Calu3 (cell line): Measurements from ENCODE around the gene COL26A1. TPM values are rescaled to one million over a fixed set of nuclear protein-coding genes. Genes with fewer than 3 reads are reported as not detected.
"Not testable (repeated sequence)": the region's sequence is repeated elsewhere in the genome, so short reads cannot be mapped to it uniquely, and the experiment has no call there.

ENCODE experiments used
- BruUV-seq: library from RNA; stranded (reverse); fragments of 400-500 nt; replicated peaks from 2 replicates; lab custom pipeline; 2021; lab: Mats Ljungman, UMichigan
- CTCF ChIA-PET: fragments of 300-600 bp; sonication (Branson Sonifier 250); formaldehyde crosslinking; loops from one replicate; lab custom pipeline; 2022; ENCODE audit warnings: antibody characterized with exemption; lab: Charles Lee
- DNase-seq: peaks from one replicate; pipeline ENCODE4 v3.0.0; 2022
- H3K27ac Mint-ChIP-seq: one replicate; pipeline ENCODE4 v1.8.0; 2022; ENCODE audit warnings: mixed read lengths; ENCODE audit not compliant: unreplicated experiment
- H3K27me3 Mint-ChIP-seq: one replicate; pipeline ENCODE4 v1.8.0; 2022; ENCODE audit warnings: mixed read lengths; ENCODE audit not compliant: unreplicated experiment
- H3K36me3 Mint-ChIP-seq: one replicate; pipeline ENCODE4 v1.8.0; 2022; ENCODE audit warnings: mild to moderate bottlenecking, moderate library complexity, mixed read lengths; ENCODE audit not compliant: insufficient read depth, unreplicated experiment
- H3K4me1 Mint-ChIP-seq: one replicate; pipeline ENCODE4 v1.8.0; 2022; ENCODE audit warnings: mild to moderate bottlenecking, low read depth, mixed read lengths; ENCODE audit not compliant: unreplicated experiment
- H3K4me3 Mint-ChIP-seq: one replicate; pipeline ENCODE4 v1.8.0; 2022; ENCODE audit warnings: mild to moderate bottlenecking, low read depth, moderate library complexity, mixed read lengths; ENCODE audit not compliant: unreplicated experiment
- H3K9me3 Mint-ChIP-seq: one replicate; pipeline ENCODE4 v1.8.0; 2022; ENCODE audit warnings: low read depth, mixed read lengths; ENCODE audit not compliant: unreplicated experiment
- CTCF ChIP-seq: fragments of 200-600 bp; IDR thresholded peaks from one replicate; pipeline ENCODE4 v1.8.0; 2022; ENCODE audit warnings: antibody characterized with exemption; ENCODE audit not compliant: unreplicated experiment
- intact Hi-C: fragments of 100-400 bp; cut with micrococcal nuclease; formaldehyde crosslinking; loops from one replicate; pipeline ENCODE4 v1.10.0; 2022; ENCODE audit not compliant: unreplicated experiment
- total RNA-seq: library from RNA; stranded (reverse); gene quantifications from 2 replicates; pipeline ENCODE4 v1.2.3, GENCODE V29; 2022

The COL26A1 gene
- total RNA-seq, 1 experiment from 2014 or later = not detected

- peaks cover 7% of the 10 kb centered on the region for H3K4me1 Mint-ChIP-seq
These were observed 241.8 kb downstream of the COL26A1 start for GRCh38 chr7:101604331-101604933.

GRCh38 chr7:101604934-101605332 is 242.3 kb downstream of the COL26A1 start:
- H3K4me3 Mint-ChIP-seq, H3K27me3 Mint-ChIP-seq, H3K36me3 Mint-ChIP-seq, CTCF ChIA-PET, H3K27ac Mint-ChIP-seq, DNase-seq, H3K9me3 Mint-ChIP-seq, BruUV-seq: not testable (repeated sequence)
- H3K4me1 Mint-ChIP-seq = peaks cover 12% of the 10 kb centered on the region
- intact Hi-C loops = loop anchor here (10.0 kb wide), 2 partner anchors 80 to 630 kb away; no protein-coding TSS in a partner anchor

More at GRCh38 chr7:101604331-101604933, 241.8 kb downstream of the COL26A1 start:
- Mint-ChIP-seq H3K9me3 (no peaks in the 10 kb centered on the region), H3K27ac (no peak overlapping the region), H3K27me3 (no peaks in the 10 kb centered on the region), H3K4me3 (no peak overlapping the region), H3K36me3 (peaks cover 6% of the 10 kb centered on the region)
- intact Hi-C loops = loop anchor here (10.0 kb wide), 2 partner anchors 80 to 630 kb away; no protein-coding TSS in a partner anchor
- no peak for TF ChIP-seq CTCF
- CTCF ChIA-PET = interaction anchor here (0.7 to 2.3 kb wide), 2 partner anchors 77 to 399 kb away, joined by 3 to 11 read pairs; no protein-coding TSS in a partner anchor
- BruUV-seq = no TSS peak
- DNase-seq = no peak

DNA sequence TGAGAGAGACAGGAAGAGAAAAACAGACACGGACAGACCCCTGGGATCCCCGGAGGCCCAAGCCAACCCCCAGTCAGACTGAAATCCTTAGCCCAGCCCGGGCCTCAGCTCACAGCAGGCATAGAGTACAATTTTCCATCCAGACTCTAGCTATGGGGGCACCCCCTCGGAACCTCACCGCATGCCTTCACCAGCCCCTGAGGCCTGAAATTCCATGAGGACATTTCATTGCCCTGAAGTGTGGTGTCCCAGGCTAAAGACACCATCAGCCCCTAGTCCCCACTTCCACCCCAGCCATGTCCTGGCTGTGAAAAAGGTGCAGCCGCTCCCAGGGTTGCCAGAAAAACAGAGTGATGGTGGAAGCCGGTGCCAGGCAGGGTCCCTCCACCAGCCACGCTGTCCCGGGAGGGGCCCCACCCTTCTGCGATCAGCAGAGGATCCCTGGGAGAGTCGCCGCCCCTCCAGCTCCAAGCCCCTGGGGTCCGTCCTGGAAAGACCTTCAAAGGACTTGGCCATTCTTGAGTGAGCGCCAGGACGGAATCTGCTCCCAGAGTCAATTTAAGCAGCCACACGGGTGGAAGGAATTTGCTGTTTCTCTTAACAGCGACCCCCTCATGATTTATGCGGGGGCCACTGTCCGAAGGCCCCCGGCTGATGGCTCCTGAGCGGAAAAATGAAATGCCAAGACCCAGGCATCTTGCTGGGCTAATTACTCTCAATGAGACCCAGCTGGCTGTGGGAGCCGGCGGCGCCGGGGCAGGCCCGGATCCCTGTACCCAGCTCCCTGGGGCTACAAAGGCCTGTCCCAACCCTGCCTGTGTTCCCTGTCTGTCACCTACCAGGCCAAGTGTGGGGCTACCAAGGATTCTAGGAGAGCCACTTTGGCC is 243.2 kb downstream of the COL26A1 start:
- Mint-ChIP-seq H3K36me3 (peaks cover 6% of the 10 kb centered on the region), H3K4me1 (peaks cover 14% of the 10 kb centered on the region), H3K9me3 (no peaks in the 10 kb centered on the region), H3K27me3 (no peaks in the 10 kb centered on the region), H3K4me3 (no peak overlapping the region), H3K27ac (no peak overlapping the region)
- no TSS peak for BruUV-seq
- intact Hi-C loops = loop anchor here (10.0 kb wide), 2 partner anchors 79 to 629 kb away; no protein-coding TSS in a partner anchor
- no peak for TF ChIP-seq CTCF
- DNase-seq = no peak
- CTCF ChIA-PET = interaction anchor here (0.6 kb wide), 1 partner anchor 17 kb away, joined by 5 read pairs; no protein-coding TSS in a partner anchor

DNA sequence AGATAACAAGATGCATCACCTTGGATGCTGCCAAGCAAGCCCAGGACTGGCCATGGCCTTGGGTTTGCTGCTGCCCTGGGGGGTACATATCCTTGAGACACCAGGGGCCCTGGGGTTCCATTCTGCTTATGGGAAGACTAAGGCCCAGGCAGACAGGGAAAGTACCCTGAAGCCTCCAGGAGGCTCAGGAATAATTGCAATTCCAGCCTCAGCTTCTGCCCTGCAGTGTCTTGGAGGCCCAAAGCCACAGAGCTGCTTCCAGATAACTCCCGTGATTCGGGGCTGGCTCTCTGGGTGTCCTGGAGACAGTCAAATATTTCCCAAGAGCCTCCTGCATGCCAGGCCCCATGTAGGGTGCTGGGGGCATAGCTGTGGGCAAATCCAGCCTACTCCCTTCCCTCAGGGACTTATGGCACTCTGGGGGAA is 243.8 kb downstream of the COL26A1 start:
- H3K4me3 Mint-ChIP-seq = no peak overlapping the region

More for the DNA sequence above, 243.8 kb downstream of the COL26A1 start:
- no TSS peak for BruUV-seq
- Mint-ChIP-seq H3K36me3 (peaks cover 6% of the 10 kb centered on the region), H3K27me3 (no peaks in the 10 kb centered on the region), H3K9me3 (no peaks in the 10 kb centered on the region), H3K4me1 (peaks cover 14% of the 10 kb centered on the region), H3K27ac (no peak overlapping the region)
- no peak for DNase-seq
- no peak for TF ChIP-seq CTCF
- CTCF ChIA-PET = no interaction called here
- intact Hi-C loops = loop anchor here (10.0 kb wide), 2 partner anchors 78 to 628 kb away; no protein-coding TSS in a partner anchor

Other genes with a start within 250 kb of the COL26A1 start
- gene SERPINE1, start 235.8 kb upstream of the COL26A1 start, total RNA-seq = 1.1 and 1.8 TPM in 2 replicates
- 45.6 and 61.6 TPM in 2 replicates for gene AP1S1, start 208.4 kb upstream of the COL26A1 start, total RNA-seq
- 0.14 and 0.81 TPM in 2 replicates for gene VGF, start 197.3 kb upstream of the COL26A1 start, total RNA-seq
- not detected in 2 replicates for gene NAT16, start 182.6 kb upstream of the COL26A1 start, total RNA-seq
- gene MOGAT3, start 161.8 kb upstream of the COL26A1 start, total RNA-seq = not detected in 2 replicates
- 103 and 108 TPM in 2 replicates for gene PLOD3, start 145.3 kb upstream of the COL26A1 start, total RNA-seq
- gene ZNHIT1, start 144.7 kb upstream of the COL26A1 start, total RNA-seq = 57.2 and 57.5 TPM in 2 replicates
- 6.4 and 8.5 TPM in 2 replicates for gene CLDN15, start 125.1 kb upstream of the COL26A1 start, total RNA-seq
- gene FIS1, start 117.8 kb upstream of the COL26A1 start, total RNA-seq = 83.8 and 90.0 TPM in 2 replicates
- 12.3 and 13.2 TPM in 2 replicates for gene IFT22, start 41.1 kb upstream of the COL26A1 start, total RNA-seq